ENCODE measurements around the gene PGM2L1. TPM values are rescaled to one million over a fixed set of nuclear protein-coding genes. Genes with fewer than 3 reads are reported as not detected.

Gene PGM2L1
- total RNA-seq, 4 donors from 2014 or later = 1.2 to 5.8 (median 3.0) TPM

DNA sequence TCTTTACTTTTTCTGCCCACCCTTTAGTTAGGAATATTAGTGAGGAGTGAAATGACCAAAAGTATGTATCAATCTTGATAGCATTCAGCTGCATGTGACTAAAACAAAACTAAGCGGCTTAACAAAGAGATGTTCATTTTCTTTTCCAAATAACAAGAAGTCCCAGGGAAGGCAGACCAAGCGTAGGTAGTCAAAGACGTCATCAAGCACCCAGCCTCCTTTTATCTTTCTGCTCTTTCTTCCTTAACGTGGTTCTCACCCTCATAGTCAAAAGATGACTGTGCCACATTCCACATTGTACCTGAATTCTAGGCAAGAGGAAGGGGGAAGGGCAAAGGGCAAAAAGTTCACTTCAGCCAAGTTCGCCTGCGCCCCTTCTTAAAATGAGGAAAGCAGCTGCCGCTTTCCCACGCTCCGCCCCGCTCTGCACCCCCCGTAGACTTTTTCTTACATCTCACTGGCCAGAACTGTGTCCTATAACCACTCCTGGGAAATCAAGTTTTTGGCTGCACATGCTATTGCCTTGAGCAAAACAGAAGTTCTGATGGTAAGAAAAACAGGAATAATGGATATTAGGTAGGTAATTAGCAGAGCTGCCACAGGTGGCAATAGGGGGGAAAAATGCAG is 14.6 kb upstream of the PGM2L1 start:
- H3K27me3 ChIP-seq = no peaks in the 10 kb centered on the region
- no peak for DNase-seq
- H3K4me1 ChIP-seq = no peaks in the 10 kb centered on the region
- H3K27ac ChIP-seq = no peak overlapping the region
- H3K4me3 ChIP-seq = no peak overlapping the region
- TF ChIP-seq POLR2A (IDR thresholded peaks at IDR 0.05) = no peak
- TF ChIP-seq, protein P1, sequence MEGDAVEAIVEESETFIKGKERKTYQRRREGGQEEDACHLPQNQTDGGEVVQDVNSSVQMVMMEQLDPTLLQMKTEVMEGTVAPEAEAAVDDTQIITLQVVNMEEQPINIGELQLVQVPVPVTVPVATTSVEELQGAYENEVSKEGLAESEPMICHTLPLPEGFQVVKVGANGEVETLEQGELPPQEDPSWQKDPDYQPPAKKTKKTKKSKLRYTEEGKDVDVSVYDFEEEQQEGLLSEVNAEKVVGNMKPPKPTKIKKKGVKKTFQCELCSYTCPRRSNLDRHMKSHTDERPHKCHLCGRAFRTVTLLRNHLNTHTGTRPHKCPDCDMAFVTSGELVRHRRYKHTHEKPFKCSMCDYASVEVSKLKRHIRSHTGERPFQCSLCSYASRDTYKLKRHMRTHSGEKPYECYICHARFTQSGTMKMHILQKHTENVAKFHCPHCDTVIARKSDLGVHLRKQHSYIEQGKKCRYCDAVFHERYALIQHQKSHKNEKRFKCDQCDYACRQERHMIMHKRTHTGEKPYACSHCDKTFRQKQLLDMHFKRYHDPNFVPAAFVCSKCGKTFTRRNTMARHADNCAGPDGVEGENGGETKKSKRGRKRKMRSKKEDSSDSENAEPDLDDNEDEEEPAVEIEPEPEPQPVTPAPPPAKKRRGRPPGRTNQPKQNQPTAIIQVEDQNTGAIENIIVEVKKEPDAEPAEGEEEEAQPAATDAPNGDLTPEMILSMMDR (IDR thresholded peaks at IDR 0.05) = no peak
- no peaks in the 10 kb centered on the region for H3K36me3 ChIP-seq
- no peaks in the 10 kb centered on the region for H3K9me3 ChIP-seq

DNA sequence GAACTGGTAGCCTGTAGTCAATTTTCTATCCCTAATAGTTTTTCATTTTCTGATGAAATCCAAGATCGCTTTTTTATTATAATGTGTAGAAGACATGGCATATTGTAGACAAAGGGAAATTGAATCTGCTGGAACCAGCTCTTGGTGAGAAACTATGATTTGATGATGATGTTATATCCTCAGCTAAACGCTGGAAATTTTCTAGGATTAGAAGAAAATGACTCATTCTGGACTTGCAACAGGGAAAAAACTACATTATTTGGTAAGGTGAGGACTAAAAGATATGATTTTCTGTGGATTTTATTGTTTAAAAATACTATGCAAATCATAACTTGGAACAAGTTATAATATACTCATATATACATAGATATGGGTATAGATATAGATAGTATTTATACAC is 14.1 kb upstream of the PGM2L1 start:
- TF ChIP-seq, protein P1 (IDR thresholded peaks at IDR 0.05) = no peak
- TF ChIP-seq POLR2A (IDR thresholded peaks at IDR 0.05) = no peak
- DNase-seq = no peak
- Histone ChIP-seq H3K27ac (no peak overlapping the region), H3K36me3 (no peaks in the 10 kb centered on the region), H3K9me3 (no peaks in the 10 kb centered on the region), H3K4me1 (no peaks in the 10 kb centered on the region), H3K4me3 (no peak overlapping the region), H3K27me3 (no peaks in the 10 kb centered on the region)

DNA sequence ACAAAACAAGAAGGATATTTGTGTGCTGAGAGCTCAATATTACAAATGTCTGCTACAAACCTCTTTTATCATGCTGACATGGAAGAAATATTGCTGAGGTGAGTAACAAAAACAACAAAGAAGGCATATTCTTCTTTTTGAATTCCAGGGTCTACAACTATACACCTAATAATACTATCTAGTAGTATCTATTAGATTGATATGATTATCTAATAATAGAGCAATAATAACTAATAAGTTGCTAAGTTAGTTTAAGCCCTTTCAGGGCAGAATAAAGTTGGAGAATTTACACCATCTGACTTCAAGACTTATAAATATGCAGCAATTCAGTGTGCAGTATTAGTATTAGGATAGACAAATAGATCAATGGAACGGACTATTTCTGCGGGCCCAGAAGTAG is 11.4 kb upstream of the PGM2L1 start:
- Histone ChIP-seq H3K27me3 (no peaks in the 10 kb centered on the region), H3K27ac (no peak overlapping the region), H3K4me1 (no peaks in the 10 kb centered on the region), H3K4me3 (no peak overlapping the region), H3K36me3 (no peaks in the 10 kb centered on the region), H3K9me3 (no peaks in the 10 kb centered on the region)
- DNase-seq = no peak
- no peak for TF ChIP-seq POLR2A (IDR thresholded peaks at IDR 0.05)
- TF ChIP-seq, protein P1 (IDR thresholded peaks at IDR 0.05) = no peak

DNA sequence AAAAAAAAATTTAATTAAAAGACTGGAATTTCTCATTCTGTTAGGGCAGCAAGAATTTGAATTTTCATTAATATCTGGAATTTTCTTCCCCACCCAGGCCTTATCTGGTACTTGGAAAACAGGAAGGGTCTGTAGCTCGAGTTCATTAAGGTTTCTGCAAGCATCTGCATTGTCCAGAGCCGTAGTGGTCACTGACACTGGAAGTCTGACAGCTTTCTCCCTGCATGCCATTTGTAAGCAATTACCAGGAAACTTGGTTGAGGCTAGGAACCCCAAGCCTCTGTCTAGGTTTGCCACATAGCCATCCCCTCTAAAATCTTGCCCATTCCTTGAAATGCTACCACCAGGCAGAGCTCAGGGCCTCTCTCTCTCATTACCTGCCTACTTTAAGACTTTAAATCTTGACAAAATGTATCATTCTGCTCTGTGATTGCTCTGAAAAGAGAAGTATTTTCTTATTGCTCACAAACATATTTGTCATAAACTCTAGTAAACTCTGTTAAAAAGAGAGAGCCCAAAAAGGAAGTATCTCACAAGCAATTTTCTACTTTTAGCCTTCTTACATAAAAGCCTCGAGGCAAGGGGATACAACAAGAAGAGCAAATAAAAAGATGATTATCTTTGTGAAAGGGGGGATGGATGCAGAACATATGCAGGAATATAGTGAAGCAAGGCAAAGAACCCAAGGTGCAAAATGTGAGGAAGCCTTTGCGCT is 5.5 kb upstream of the PGM2L1 start:
- no peak for TF ChIP-seq POLR2A (IDR thresholded peaks at IDR 0.05)
- TF ChIP-seq, protein P1 (IDR thresholded peaks at IDR 0.05) = no peak
- no peaks in the 10 kb centered on the region for H3K36me3 ChIP-seq
- no peaks in the 10 kb centered on the region for H3K9me3 ChIP-seq
- no peak for DNase-seq
- H3K27me3 ChIP-seq = no peaks in the 10 kb centered on the region
- H3K4me3 ChIP-seq = no peak overlapping the region
- H3K27ac ChIP-seq = no peak overlapping the region
- H3K4me1 ChIP-seq = peaks cover 0 to 4% (median 0%) of the 10 kb centered on the region in 4 donors

DNA sequence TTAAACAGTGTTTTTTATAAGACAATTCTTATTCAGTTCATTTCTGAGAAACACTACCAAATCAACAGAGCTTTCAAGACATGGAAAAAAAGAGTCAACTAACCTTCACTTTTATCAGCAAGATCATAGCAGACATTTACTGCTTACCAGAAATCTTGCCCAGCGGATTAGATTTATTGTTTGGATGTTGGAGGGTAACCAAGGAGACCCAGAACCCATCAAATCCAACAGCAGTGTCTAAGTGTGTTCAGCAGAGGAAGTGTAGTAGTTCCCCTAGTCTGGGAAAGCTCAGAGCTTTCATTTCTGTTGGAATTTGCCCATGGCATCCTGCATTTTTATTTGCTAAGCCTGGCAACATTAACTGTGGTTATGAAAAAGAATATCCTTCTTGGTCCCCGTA is 2.4 kb upstream of the PGM2L1 start:
- no peak for TF ChIP-seq POLR2A (IDR thresholded peaks at IDR 0.05)
- TF ChIP-seq, protein P1 (IDR thresholded peaks at IDR 0.05) = no peak
- Histone ChIP-seq H3K27ac (no peak overlapping the region), H3K36me3 (no peaks in the 10 kb centered on the region), H3K27me3 (no peaks in the 10 kb centered on the region), H3K4me1 (peaks cover 0 to 7% (median 0%) of the 10 kb centered on the region in 4 donors), H3K4me3 (no peak overlapping the region), H3K9me3 (no peaks in the 10 kb centered on the region)
- DNase-seq = no peak
